RWPE2 (cell line): ENCODE results near the gene FCER1G.
"Not testable (repeated sequence)": the region's sequence is repeated elsewhere in the genome, so short reads cannot be mapped to it uniquely, and the experiment has no call there.

ENCODE experiments used
- ATAC-seq: fragments of 200-7000 bp; cut with Tn5 transposase; 3 replicates; pipeline ENCODE4 v1.9.1; 2021; ENCODE audit warnings: low read depth
- DNase-seq: peaks from one replicate; pipeline ENCODE4 v3.0.0-alpha.2; 2020; ENCODE audit warnings: low spot score
- H3K27ac ChIP-seq: fragments of 450-650 bp; 2 replicates; pipeline ENCODE4 v1.5.1; 2017; ENCODE audit warnings: mild to moderate bottlenecking; ENCODE audit not compliant: poor library complexity, severe bottlenecking
- H3K27me3 ChIP-seq: fragments of 250-450 bp; sonication (Bioruptor Pico); 2 replicates; pipeline ENCODE4 v1.5.1; 2021; ENCODE audit warnings: mild to moderate bottlenecking, moderate library complexity; ENCODE audit not compliant: insufficient read depth, poor library complexity, severe bottlenecking
- H3K36me3 ChIP-seq: fragments of 250-450 bp; sonication (Bioruptor Pico); 2 replicates; pipeline ENCODE4 v1.5.1; 2020; ENCODE audit warnings: low read depth, mild to moderate bottlenecking, moderate library complexity
- H3K4me1 ChIP-seq: fragments of 250-450 bp; sonication (Bioruptor Pico); 2 replicates; pipeline ENCODE4 v1.5.1; 2021; ENCODE audit warnings: mild to moderate bottlenecking, moderate library complexity; ENCODE audit not compliant: insufficient read depth, poor library complexity, severe bottlenecking
- H3K4me3 ChIP-seq: fragments of 250-450 bp; sonication (Bioruptor Pico); 2 replicates; pipeline ENCODE4 v1.5.1; 2021; ENCODE audit warnings: mild to moderate bottlenecking, moderate library complexity; ENCODE audit not compliant: severe bottlenecking
- H3K9me3 ChIP-seq: fragments of 250-450 bp; sonication (Bioruptor Pico); 2 replicates; pipeline ENCODE4 v1.5.1; 2021; ENCODE audit warnings: mild to moderate bottlenecking, moderate library complexity; ENCODE audit not compliant: severe bottlenecking
- CTCF ChIP-seq: fragments of 450-650 bp; IDR thresholded peaks from one replicate; pipeline ENCODE4 v1.5.1; 2017; ENCODE audit warnings: mild to moderate bottlenecking, moderate library complexity; ENCODE audit not compliant: poor library complexity, severe bottlenecking

The FCER1G gene

DNA sequence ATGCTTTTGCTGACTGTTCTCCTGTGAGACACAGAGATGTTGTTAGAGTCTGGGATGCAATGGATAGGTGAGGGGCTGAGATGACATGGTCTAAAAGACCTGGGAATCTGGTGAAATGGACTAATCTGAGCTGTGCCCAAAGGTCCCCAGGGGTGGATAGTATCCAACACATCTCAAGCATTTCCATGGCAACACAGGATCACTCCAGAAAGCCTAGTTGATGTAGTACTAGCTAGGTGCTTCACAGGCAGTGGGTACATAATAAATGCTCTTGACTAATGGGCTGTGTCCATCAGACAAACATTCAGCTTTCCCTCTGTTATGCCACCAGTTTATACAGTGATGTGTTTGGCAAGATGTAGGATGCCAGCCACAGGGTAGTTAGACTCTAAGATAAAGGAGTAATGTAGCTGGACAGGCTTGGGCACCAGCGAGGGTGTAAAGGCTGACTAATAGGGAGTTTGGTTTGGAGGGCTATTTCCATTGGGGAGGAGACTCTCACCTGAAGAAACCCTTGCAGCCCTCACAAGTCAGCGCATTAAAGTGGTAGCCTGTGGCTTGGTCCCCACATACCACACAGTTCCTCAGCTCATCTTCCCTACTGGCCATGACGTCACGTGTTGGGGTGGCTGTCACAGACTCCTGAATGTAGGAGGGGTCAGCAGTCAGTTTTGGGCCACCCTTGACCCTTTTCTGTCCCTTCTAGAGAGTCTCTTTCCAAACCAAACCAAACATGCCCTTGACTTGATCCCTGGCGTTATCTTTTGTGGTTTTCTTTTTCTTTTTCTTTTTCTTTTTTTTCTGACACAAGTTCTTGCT is 21.1 kb downstream of the FCER1G start:
- no peak overlapping the region for H3K27ac ChIP-seq
- no peak for TF ChIP-seq CTCF
- H3K4me1 ChIP-seq, result no peaks in the 10 kb centered on the region
- peak; percentile 19; the same call in 1 of the 3 replicates for ATAC-seq
- H3K36me3 ChIP-seq, result no peaks in the 10 kb centered on the region
- no peaks in the 10 kb centered on the region for H3K27me3 ChIP-seq
- no peak for DNase-seq
- no peak overlapping the region for H3K4me3 ChIP-seq
- H3K9me3 ChIP-seq, result no peaks in the 10 kb centered on the region

GRCh38 chr1:161238039-161238473 is 23.0 kb downstream of the FCER1G start, which contains the start of gene NR1I3:
NR1I3 (minus strand) TSS chr1:161238203; CDS start chr1:161236565, 1,638 bp downstream.
- TF ChIP-seq CTCF, result no peak
- DNase-seq (no peak), ATAC-seq (peak; percentile 14; the same call in 1 of the 3 replicates)
- H3K36me3 ChIP-seq, result no peaks in the 10 kb centered on the region
- no peak within 1 kb of the TSS for H3K27ac ChIP-seq
- H3K9me3 ChIP-seq, result no peaks in the 10 kb centered on the region
- no peak within 1 kb of the TSS for H3K4me3 ChIP-seq
- H3K27me3 ChIP-seq, result no peaks in the 10 kb centered on the region
- H3K4me1 ChIP-seq, result no peaks in the 10 kb centered on the region

DNA sequence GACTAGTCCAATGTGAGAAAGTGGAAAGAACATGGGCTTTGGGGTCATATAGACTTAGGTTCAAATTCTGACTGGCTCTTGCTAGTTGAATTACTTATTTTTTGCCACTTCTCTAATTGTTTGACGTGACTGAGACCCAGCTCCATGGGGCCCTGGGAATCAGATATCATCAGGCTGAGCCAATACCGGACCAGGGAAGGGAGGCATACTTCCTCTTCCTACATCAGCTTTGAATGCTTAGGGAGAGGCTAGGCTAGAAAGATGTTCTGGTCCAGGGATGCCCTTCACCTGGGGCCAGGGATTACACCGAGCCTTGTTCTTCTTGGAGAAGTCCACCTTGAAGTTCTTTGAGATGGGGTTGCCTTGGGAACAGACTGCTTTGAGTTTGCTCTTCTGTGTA is 26.6 kb downstream of the FCER1G start:
- ATAC-seq, result no peak

GRCh38 chr1:161242313-161242712 is 27.2 kb downstream of the FCER1G start:
- Histone ChIP-seq H3K4me3 (no peak overlapping the region), H3K27me3 (no peaks in the 10 kb centered on the region), H3K36me3 (no peaks in the 10 kb centered on the region), H3K27ac (no peak overlapping the region), H3K4me1 (no peaks in the 10 kb centered on the region), H3K9me3 (no peaks in the 10 kb centered on the region)
- DNase-seq, result no peak
- ATAC-seq, result no peak
- no peak for TF ChIP-seq CTCF

More for the DNA sequence above, 26.6 kb downstream of the FCER1G start:
- Histone ChIP-seq H3K4me1 (no peaks in the 10 kb centered on the region), H3K4me3 (no peak overlapping the region), H3K9me3 (no peaks in the 10 kb centered on the region), H3K27ac (no peak overlapping the region), H3K27me3 (no peaks in the 10 kb centered on the region), H3K36me3 (no peaks in the 10 kb centered on the region)
- no peak for DNase-seq
- TF ChIP-seq CTCF, result no peak

DNA sequence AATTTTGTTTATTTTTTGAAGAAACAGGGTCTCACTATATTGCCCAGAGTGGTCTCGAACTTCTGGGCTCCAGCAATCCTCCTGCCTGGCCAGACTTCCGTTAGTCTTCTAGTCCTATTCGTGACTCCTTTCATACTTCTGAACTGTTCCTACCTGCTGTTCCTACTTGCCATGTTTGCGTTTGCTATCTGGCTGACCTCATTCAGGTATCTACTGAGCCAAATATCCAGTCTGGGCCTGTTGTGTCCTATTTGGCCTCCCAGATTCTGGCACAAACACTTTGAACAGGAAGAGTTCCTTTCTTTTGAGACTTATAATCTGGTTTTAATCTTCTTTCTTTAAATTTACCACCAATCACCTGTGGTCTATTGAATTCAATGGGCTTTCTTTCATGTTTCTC is 29.8 kb downstream of the FCER1G start:
- H3K4me3 ChIP-seq, result no peak overlapping the region
- no peak overlapping the region for H3K27ac ChIP-seq
- H3K4me1 ChIP-seq, result no peaks in the 10 kb centered on the region
- no peaks in the 10 kb centered on the region for H3K27me3 ChIP-seq
- DNase-seq, result no peak
- ATAC-seq, result peak; percentile 46; the same call in 2 of the 3 replicates
- no peak for TF ChIP-seq CTCF
- no peaks in the 10 kb centered on the region for H3K9me3 ChIP-seq
- H3K36me3 ChIP-seq, result no peaks in the 10 kb centered on the region

- H3K36me3 ChIP-seq, H3K27me3 ChIP-seq, H3K4me3 ChIP-seq, H3K4me1 ChIP-seq, H3K9me3 ChIP-seq, H3K27ac ChIP-seq, DNase-seq, ATAC-seq: not testable (repeated sequence)
These were observed 35.0 kb downstream of the FCER1G start for GRCh38 chr1:161250100-161250499.
